Astrocyte of the cerebellum (primary cell): ENCODE results near the gene TEX9.

ENCODE experiments used
- DNase-seq: peaks from one replicate; pipeline ENCODE4 v3.0.0-alpha.2; 2011; ENCODE audit warnings: low read depth
- H3K4me3 ChIP-seq: 2 replicates; pipeline ENCODE4 v1.5.1; 2011; ENCODE audit warnings: mild to moderate bottlenecking, low read depth, low read length, moderate library complexity
- CTCF ChIP-seq: IDR thresholded peaks from 2 replicates; pipeline ENCODE4 v1.5.1; 2012; ENCODE audit warnings: low read length, low read depth, moderate library complexity, mild to moderate bottlenecking; ENCODE audit errors: missing control alignments
- in situ Hi-C: cut with HindIII; loops from 2 replicates; pipeline ENCODE4 v1.10.0; 2017; ENCODE audit warnings: low sequenced_read_pairs

TEX9 gene

GRCh38 chr15:56473017-56473416, 107.8 kb downstream of the TEX9 start:
- in situ Hi-C loops = no loop called here

GRCh38 chr15:56475351-56475750, 110.1 kb downstream of the TEX9 start:
- H3K4me3 ChIP-seq = no peak overlapping the region
- DNase-seq = no peak
- in situ Hi-C loops = loop anchor here (25.0 kb wide), 1 partner anchor 1037 kb away; no protein-coding TSS in a partner anchor
- no peak for TF ChIP-seq CTCF

More at GRCh38 chr15:56473017-56473416, 107.8 kb downstream of the TEX9 start:
- DNase-seq = no peak
- no peak for TF ChIP-seq CTCF
- H3K4me3 ChIP-seq = no peak overlapping the region
